HCT116 (cell line): Measurements from ENCODE around the gene RAVER2.

Experiments
- ATF3 ChIP-seq: IDR thresholded peaks from 2 replicates; pipeline ENCODE4 v1.6.1; 2012
- CEBPB ChIP-seq: IDR thresholded peaks from 2 replicates; pipeline ENCODE4 v1.6.1; 2012; ENCODE audit warnings: low read depth
- CTCF ChIP-seq, 3 experiments: fragments of 200-600 bp in 1 of 3; sonication (generic) in 1 of 3; IDR thresholded peaks in 2 of 3; conservative IDR thresholded peaks in 1 of 3; 2 replicates each; pipeline ENCODE4 v1.5.1; 2012 to 2017; ENCODE audit warnings: low read depth in 2 of 3, low read length in 2 of 3, antibody characterized with exemption in 1 of 3, borderline replicate concordance in 1 of 3, control low read depth in 1 of 3, mild to moderate bottlenecking in 1 of 3, mixed read lengths in 1 of 3, mixed run types in 1 of 3, moderate library complexity in 1 of 3; ENCODE audit not compliant: insufficient read depth in 1 of 3
- EZH2 ChIP-seq: fragments of 200-600 bp; sonication (generic); IDR thresholded peaks from 2 replicates; pipeline ENCODE4 v1.6.1; 2017; ENCODE audit warnings: antibody characterized with exemption, mixed run types
- FOSL1 ChIP-seq: IDR thresholded peaks from 2 replicates; pipeline ENCODE4 v1.6.1; 2012; ENCODE audit warnings: low read depth
- JUND ChIP-seq: IDR thresholded peaks from 2 replicates; pipeline ENCODE4 v1.6.1; 2012
- MAX ChIP-seq: IDR thresholded peaks from 2 replicates; pipeline ENCODE4 v1.6.1; 2012
- POLR2A ChIP-seq: IDR thresholded peaks from 2 replicates; pipeline ENCODE4 v1.7.0; 2011; ENCODE audit warnings: borderline replicate concordance; ENCODE audit not compliant: insufficient read depth, insufficient read length; ENCODE audit errors: extremely low read depth
- POLR2AphosphoS5 ChIP-seq: IDR thresholded peaks from 2 replicates; pipeline ENCODE4 v1.6.1; 2011; ENCODE audit warnings: mild to moderate bottlenecking, low read depth, low read length, moderate library complexity
- RAD21 ChIP-seq: IDR thresholded peaks from 2 replicates; pipeline ENCODE4 v1.6.1; 2012; ENCODE audit warnings: low read depth, mild to moderate bottlenecking
- REST ChIP-seq: IDR thresholded peaks from 2 replicates; pipeline ENCODE4 v1.6.1; 2012; ENCODE audit warnings: low read depth
- SIN3A ChIP-seq: IDR thresholded peaks from 2 replicates; pipeline ENCODE4 v1.6.1; 2012; ENCODE audit warnings: low read depth
- YY1 ChIP-seq: IDR thresholded peaks from 2 replicates; pipeline ENCODE4 v1.6.1; 2011; ENCODE audit warnings: low read length, low read depth, moderate library complexity, mild to moderate bottlenecking; ENCODE audit not compliant: insufficient replicate concordance; ENCODE audit errors: extremely low read depth
- ZBTB33 ChIP-seq: IDR thresholded peaks from 2 replicates; pipeline ENCODE4 v1.6.1; 2011; ENCODE audit warnings: mild to moderate bottlenecking, low read length, moderate library complexity; ENCODE audit not compliant: insufficient replicate concordance; ENCODE audit errors: extremely low read depth

GRCh38 chr1:64828829-64829228 is 84.0 kb downstream of the RAVER2 start:
- no peak for TF ChIP-seq POLR2AphosphoS5
- TF ChIP-seq ZBTB33: no peak
- TF ChIP-seq ATF3: no peak
- no peak for TF ChIP-seq CTCF (IDR thresholded peaks at IDR 0.05 in 2 of 3, conservative IDR thresholded peaks at IDR 0.05 in 1 of 3; ENCODE audit: borderline replicate concordance in 1 of 3, insufficient read depth in 1 of 3, low read depth in 2 of 3, low read length in 2 of 3)
- TF ChIP-seq POLR2A: no peak
- TF ChIP-seq MAX: no peak
- TF ChIP-seq CEBPB: no peak
- no peak for TF ChIP-seq REST
- no peak for TF ChIP-seq EZH2
- TF ChIP-seq RAD21: no peak
- no peak for TF ChIP-seq SIN3A
- no peak for TF ChIP-seq YY1
- TF ChIP-seq JUND: no peak
- TF ChIP-seq FOSL1: no peak
